Nephron (organoid): ENCODE results near the gene CTNNAL1.
A peak's percentile ranks its signal among the peaks of the same experiment; 100 is the strongest.

Experiments used
- H3K27ac Mint-ChIP-seq, 3 experiments: 2 replicates each; pipeline ENCODE4 v1.8.0; 2020; ENCODE audit warnings: mixed read lengths in 3 of 3, mild to moderate bottlenecking in 2 of 3, moderate library complexity in 1 of 3
- H3K27me3 Mint-ChIP-seq: 2 replicates; pipeline ENCODE4 v1.8.0; 2021; ENCODE audit warnings: low read depth, mild to moderate bottlenecking, moderate library complexity, mixed read lengths
- H3K36me3 Mint-ChIP-seq: 2 replicates; pipeline ENCODE4 v1.8.0; 2020; ENCODE audit warnings: low read depth, mixed read lengths
- H3K4me1 Mint-ChIP-seq: 2 replicates; pipeline ENCODE4 v1.8.0; 2020; ENCODE audit warnings: mixed read lengths
- H3K4me3 Mint-ChIP-seq, 3 experiments: 2 replicates each; pipeline ENCODE4 v1.8.0; 2020; ENCODE audit warnings: mild to moderate bottlenecking in 3 of 3, mixed read lengths in 3 of 3, moderate library complexity in 2 of 3
- H3K9me3 Mint-ChIP-seq: 2 replicates; pipeline ENCODE4 v1.8.0; 2020; ENCODE audit warnings: mixed read lengths
- CTCF ChIP-seq, 3 experiments: fragments of 200-600 bp; sonication (generic); IDR thresholded peaks; one replicate each; pipeline ENCODE4 v1.5.0; 2021; ENCODE audit warnings: antibody characterized with exemption in 3 of 3; ENCODE audit not compliant: unreplicated experiment in 3 of 3

CTNNAL1 gene

GRCh38 chr9:109050444-109050843, 37.1 kb upstream of the CTNNAL1 start:
- no peak for TF ChIP-seq CTCF (IDR thresholded peaks at IDR 0.05; ENCODE audit: unreplicated experiment in 3 of 3)
- no peaks in the 10 kb centered on the region for H3K9me3 Mint-ChIP-seq
- no peaks in the 10 kb centered on the region for H3K27me3 Mint-ChIP-seq
- H3K4me1 Mint-ChIP-seq = no peaks in the 10 kb centered on the region
- H3K4me3 Mint-ChIP-seq = no peak overlapping the region
- H3K27ac Mint-ChIP-seq = no peak overlapping the region
- peaks cover 80% of the 10 kb centered on the region for H3K36me3 Mint-ChIP-seq

DNA sequence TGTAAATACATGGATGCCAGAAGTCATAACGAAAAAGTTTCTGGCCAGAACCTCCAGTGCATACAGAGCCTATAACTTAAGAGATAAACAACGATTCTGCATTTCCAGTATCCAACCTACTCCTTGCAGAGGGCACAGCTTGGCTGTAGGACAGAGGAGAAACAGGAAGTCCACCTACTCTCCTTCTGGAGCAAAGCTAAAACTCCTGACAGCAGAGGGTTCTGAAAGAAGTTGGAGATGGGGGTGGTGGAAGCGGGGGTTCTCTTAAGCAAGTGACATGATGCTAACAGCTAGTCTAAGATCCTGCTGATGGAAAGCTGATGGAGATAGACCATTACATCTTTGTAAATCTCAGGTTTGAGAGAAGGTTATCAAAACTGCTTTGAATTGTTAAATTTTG, 35.5 kb upstream of the CTNNAL1 start:
- no peak overlapping the region for H3K4me3 Mint-ChIP-seq
- H3K27me3 Mint-ChIP-seq = no peaks in the 10 kb centered on the region
- H3K27ac Mint-ChIP-seq = no peak overlapping the region
- H3K4me1 Mint-ChIP-seq = no peaks in the 10 kb centered on the region
- H3K36me3 Mint-ChIP-seq = peaks cover 79% of the 10 kb centered on the region
- peaks cover 2% of the 10 kb centered on the region for H3K9me3 Mint-ChIP-seq
- no peak for TF ChIP-seq CTCF (IDR thresholded peaks at IDR 0.05; ENCODE audit: unreplicated experiment in 3 of 3)

- no peaks in the 10 kb centered on the region for H3K4me1 Mint-ChIP-seq
- TF ChIP-seq CTCF (IDR thresholded peaks at IDR 0.05; ENCODE audit: unreplicated experiment in 3 of 3) = no peak
Measured at GRCh38 chr9:109047259-109047658, 34.0 kb upstream of the CTNNAL1 start.

GRCh38 chr9:109046346-109046745, 33.0 kb upstream of the CTNNAL1 start:
- Mint-ChIP-seq H3K27ac (no peak overlapping the region), H3K27me3 (no peaks in the 10 kb centered on the region), H3K9me3 (peaks cover 10% of the 10 kb centered on the region), H3K4me3 (no peak overlapping the region), H3K36me3 (peaks cover 75% of the 10 kb centered on the region), H3K4me1 (no peaks in the 10 kb centered on the region)
- TF ChIP-seq CTCF (IDR thresholded peaks at IDR 0.05; ENCODE audit: unreplicated experiment in 3 of 3) = no peak

More at GRCh38 chr9:109047259-109047658, 34.0 kb upstream of the CTNNAL1 start:
- H3K9me3 Mint-ChIP-seq = peaks cover 10% of the 10 kb centered on the region
- H3K27me3 Mint-ChIP-seq = no peaks in the 10 kb centered on the region
- peaks cover 80% of the 10 kb centered on the region for H3K36me3 Mint-ChIP-seq
- H3K27ac Mint-ChIP-seq = no peak overlapping the region
- H3K4me3 Mint-ChIP-seq = no peak overlapping the region

DNA sequence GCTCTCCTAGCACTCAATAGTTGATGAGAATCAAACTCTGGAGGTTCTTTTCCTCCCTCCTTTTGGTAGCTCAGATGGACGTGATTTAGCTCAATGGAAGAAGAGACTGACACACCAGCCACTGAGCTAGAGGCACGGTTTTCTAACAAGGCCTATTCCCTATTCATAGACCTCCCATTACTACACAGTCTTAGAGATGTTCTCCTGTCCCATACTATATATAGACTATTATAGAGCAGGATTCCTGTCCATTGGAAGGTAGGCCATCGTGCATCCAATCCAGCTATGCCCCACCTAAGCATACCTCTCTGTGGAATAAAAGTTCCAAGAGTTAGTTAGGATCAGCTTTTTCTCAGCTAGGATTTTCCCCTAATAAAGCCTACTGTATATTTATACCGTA, 30.3 kb upstream of the CTNNAL1 start:
- H3K9me3 Mint-ChIP-seq = peaks cover 10% of the 10 kb centered on the region

More for the DNA sequence above, 30.3 kb upstream of the CTNNAL1 start:
- no peak overlapping the region for H3K4me3 Mint-ChIP-seq
- peaks cover 77% of the 10 kb centered on the region for H3K36me3 Mint-ChIP-seq
- H3K27ac Mint-ChIP-seq = peak overlapping the region in 2 of 3 experiments; percentile 45 to 93
- TF ChIP-seq CTCF (IDR thresholded peaks at IDR 0.05; ENCODE audit: unreplicated experiment in 3 of 3) = no peak
- no peaks in the 10 kb centered on the region for H3K27me3 Mint-ChIP-seq
- H3K4me1 Mint-ChIP-seq = no peaks in the 10 kb centered on the region
